ENCODE results near the gene DHFR.

Gene DHFR

DNA sequence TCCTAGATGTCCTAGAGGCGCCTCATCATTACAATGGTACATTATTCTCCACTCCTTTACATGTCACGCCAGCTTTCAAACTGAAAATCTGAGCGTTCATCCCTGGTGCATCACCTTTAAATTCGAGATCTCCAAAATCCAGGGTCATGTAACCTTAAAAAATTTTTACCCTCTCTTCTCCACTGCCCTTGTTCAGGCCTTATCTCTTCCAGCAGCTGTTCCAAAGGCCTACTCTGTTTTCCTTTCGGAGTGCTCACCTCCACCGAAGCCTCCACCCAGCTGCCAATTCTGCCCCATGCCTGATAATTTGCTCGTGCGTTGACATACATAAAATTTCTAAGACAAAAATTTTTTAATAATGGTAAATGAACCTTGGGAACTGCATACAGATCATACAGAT is 1.3 kb downstream of the DHFR start:
- no peak for FAIRE-seq

DNA sequence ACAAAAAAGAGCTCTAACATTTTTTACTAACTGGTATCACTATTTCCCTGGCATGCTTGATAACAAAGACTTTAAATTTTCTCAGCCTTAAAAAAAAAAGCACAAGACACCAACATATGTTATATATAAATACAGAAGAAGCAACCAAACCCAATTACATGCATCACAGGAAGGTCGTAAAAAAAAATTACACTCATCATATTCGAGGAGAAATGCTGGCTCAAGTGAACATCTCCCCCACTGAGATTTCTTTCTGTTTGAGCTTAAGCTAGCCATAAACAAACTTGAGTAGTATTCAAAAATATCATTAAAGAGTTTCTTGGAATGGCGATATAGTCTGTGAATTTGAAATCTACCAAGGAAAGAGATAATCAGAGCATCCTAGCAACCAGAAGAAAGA is 7.9 kb downstream of the DHFR start:
- no peak for FAIRE-seq

- FAIRE-seq: no peak
These were observed 9.9 kb downstream of the DHFR start for GRCh38 chr5:80644900-80645299.

GRCh38 chr5:80641353-80641752 is 13.4 kb downstream of the DHFR start:
- FAIRE-seq: no peak

GRCh38 chr5:80634193-80634592 is 20.6 kb downstream of the DHFR start:
- no peak for FAIRE-seq

DNA sequence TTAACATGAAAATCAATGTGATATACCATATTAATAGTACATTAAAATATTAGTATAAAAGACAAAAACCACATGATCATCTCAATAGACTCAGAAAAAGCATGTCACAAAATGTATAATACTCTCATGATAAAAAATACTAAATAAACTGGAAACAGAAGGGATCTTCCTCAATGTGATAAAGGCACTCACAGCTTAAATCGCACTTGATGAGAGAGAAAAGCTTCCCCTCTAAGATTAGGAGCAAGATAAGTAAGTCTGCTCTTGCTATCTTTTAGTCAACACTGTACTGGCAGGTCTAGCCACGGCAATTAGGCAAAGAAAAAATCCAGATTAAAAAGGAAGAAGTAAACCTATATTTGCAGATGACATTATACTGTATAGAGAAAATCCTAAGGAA is 22.1 kb downstream of the DHFR start:
- FAIRE-seq: no peak

- no peak for FAIRE-seq
These were observed 23.2 kb downstream of the DHFR start for GRCh38 chr5:80631278-80632259.

- no peak for FAIRE-seq
These were observed 25.5 kb downstream of the DHFR start for GRCh38 chr5:80629281-80629680.

DNA sequence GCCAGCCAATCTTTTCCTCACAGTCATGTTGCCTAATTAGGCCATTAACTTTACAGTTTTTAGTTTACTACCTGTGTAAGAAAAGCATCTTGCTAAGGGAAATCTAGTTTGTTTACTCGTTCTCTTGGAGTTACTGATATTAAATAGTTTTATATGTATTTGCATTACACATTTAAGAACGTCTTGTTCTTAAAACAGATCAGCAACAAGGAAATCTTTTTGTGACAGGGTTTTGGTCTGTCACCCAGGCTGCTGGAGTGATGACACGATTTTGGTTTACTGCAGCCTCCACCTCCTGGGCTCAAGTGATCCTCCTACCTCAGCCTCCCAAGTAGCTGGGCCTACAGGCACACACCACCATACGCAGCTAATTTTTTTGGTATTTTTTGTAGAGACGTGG is 29.6 kb downstream of the DHFR start:
- no peak for FAIRE-seq

DNA sequence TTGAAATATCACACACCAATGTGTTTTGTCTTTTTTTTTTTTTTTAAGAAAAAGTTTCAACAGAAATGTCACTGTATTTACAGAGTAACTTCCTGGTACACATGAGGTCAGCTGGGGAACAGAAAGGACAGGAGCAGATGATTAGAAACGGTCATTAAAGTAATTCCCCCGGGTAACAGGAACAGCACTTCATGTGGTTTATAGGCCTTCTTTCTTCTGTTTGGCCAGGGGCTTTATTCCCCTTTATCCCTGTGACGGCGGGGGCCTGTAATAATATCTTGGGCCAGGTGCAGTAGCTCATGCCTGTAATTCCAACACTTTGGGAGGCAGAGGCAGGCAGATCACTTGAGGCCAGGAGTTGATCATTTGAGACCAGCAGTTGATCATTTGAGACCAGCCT is 30.8 kb downstream of the DHFR start:
- FAIRE-seq: no peak

- FAIRE-seq: no peak
These were observed 32.0 kb downstream of the DHFR start for GRCh38 chr5:80622756-80623155.

- FAIRE-seq: no peak
These were observed 34.6 kb downstream of the DHFR start for GRCh38 chr5:80620211-80620610.

DNA sequence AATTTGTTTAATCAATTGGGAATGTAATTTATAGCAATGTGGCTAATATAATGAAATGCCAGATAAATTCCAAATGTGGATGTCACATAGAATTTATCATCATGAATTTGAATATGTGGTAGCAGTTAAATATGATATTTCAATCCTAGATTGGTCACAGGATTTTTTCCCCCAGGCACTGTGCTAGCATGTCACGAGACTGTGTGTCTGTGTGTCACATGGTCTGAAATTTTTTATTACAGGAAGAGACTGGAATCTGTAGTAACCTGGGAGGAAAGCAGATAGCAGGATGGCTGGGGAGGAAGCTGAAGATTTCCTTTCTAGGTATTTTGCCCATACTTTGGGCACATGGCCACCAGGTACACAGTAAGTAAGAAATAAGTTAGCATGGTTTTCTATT is 35.7 kb downstream of the DHFR start:
- FAIRE-seq: no peak

DNA sequence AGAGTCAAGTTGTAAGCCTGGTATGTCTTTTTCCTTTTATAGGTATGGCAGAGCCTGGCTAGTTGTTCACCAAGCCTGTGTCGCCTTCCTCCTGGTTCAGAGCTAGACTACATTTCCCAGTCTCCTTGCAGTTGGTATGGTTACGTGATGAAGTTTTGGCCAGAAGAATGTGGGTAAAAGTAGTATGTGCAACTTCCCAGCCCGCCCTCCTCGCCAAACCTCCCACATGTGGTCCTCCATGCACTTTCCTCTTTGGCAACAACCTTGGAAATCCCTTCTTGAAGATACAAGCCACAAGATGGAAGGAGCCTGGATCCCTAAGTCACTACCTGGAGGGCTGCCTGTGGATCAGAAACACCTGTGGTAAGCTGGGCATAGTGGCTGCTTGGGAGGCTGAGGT is 36.3 kb downstream of the DHFR start:
- FAIRE-seq: no peak

- FAIRE-seq: no peak
These were observed 39.4 kb downstream of the DHFR start for GRCh38 chr5:80615266-80615914.

- no peak for FAIRE-seq
These were observed 45.1 kb downstream of the DHFR start for GRCh38 chr5:80609692-80610091.

DNA sequence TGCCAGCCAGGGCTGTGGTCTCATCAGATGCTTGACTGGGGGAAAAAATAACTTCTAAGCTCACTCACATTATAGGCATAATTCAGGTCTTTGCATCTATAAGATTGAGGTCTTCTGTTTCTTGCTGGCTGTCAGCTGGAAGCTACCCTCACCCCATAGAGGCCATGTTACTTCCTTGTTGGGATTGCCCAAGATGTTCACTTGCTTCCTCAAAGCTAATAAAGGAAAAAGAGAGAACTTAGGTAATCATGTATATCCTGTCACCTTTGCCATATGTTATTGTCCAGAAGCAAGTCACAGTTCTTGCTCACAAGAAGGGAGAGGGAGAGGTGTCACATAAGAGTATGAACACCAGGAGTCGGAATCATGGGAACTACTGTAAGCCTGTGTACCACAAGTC is 46.1 kb downstream of the DHFR start:
- FAIRE-seq: no peak

DNA sequence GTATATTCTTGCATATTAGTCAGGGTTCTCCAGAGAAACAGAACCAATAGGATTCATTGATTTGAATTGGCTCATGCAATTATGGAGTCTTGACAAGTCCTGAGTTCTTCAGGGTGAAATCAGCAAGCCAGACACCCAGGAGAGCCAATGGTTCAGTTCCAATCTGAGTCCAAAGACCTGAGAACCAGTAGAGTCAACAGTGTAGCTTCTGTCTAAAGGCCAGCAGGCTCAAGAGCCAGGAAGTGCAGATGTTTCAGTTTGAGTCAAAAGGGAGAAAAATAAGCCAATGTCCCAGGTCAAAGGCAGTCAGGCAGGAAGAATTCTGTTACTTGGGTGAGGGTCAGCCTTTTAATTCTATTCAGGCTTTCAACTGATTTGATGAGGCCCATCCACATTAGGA is 47.0 kb downstream of the DHFR start:
- no peak for FAIRE-seq

DNA sequence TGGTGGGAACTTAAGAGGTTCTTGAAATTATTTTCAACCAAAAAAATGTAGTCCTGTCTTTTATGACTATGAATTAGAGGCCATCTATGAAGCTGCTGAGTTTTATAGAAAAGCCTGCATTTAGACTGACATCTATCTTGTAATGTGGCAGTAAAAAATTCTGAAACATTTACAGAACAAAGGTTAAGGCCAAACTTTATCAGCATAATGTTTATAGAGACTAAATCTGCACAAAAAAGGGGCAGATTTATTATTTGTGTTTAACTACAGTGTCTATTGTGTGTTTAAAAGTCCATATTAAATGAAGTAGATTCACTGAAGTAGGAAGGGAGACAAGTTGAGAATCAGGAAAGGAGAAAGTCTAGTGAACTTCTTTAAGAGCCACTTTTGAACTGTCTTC is 47.4 kb downstream of the DHFR start:
- no peak for FAIRE-seq

DNA sequence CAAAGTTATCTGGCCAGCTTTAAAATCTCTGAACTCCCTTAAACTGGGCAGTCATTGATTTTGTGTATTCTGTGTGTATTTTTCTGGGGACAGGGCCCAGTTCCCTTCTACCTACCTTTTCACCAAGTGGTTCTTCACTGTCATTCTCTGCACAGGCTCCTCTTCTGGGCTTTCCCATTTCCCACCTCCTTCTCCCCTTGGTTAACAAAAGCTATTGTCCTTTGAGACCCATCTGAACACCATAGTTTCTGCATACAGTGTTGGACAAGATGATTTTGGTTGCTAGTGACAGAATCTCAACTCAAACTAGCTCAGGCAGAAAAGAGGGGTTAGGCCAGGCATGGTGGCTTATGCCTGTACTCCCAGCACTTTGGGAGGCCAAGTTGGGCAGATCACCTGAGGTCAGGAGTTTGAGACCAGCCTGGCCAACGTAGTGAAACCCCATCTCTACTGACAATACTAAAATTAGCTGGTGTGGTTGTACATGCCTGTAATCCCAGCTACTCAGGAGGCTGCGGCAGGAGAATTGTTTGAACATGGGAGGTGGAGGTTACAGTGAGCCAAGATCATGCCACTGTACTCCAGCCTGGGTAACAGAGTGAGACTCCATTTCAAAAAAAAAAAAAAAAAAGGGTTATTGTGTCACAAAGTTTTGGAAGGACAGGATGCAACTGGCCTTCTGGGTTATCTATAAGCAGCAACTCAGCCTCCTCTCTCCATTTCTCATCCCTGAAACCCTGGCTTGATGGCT is 53.7 kb downstream of the DHFR start:
- FAIRE-seq: no peak

DNA sequence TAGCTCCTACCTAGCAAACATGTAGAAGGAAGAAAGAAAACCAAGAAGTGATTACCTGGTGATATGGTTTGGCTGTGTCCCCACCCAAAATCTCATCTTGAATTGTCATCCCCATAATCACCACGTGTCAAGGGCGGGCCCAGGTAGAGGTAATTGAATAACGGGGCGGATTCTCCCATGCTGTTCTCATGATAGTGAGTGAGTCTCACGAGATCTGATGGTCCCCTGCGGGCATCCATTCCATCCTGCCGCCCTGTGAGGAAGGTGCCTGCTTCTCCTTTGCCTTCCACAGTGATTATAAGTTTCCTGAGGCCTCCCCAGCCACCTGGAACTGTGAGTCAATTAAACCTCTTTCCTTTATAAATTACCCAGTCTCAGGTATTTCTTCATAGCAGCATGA is 57.3 kb downstream of the DHFR start:
- FAIRE-seq: no peak

DNA sequence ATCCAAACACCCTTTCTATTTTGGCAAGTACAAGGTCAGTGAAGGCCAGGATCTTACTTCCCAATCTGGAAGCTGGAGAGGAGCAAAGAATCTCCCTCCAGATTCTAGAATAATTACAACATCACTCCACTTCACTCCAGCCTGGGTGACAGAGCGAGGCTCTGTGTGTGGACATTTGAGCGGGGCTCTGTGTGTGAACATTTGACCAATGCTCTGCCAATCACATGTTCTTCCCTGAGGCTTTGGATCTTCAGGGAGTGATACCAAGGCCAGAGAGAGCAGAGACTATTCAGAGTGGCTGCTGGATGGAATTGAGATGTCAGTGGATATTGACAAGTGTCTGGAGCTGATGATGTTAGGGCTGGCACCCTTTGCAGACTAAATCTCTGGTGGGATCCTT is 60.0 kb downstream of the DHFR start:
- FAIRE-seq: no peak

- FAIRE-seq: no peak
These were observed 62.0 kb downstream of the DHFR start for GRCh38 chr5:80592761-80593160.

GRCh38 chr5:80592105-80592504 is 62.7 kb downstream of the DHFR start:
- FAIRE-seq: no peak
